Fibroblast of lung (primary cell): ENCODE results near the gene SSR2. TPM values are rescaled to one million over a fixed set of nuclear protein-coding genes. Genes with fewer than 3 reads are reported as not detected.

ENCODE experiments used
- DNase-seq, 2 donors: peaks; one replicate each; pipeline versions ENCODE4 v3.0.0 to v3.0.0-alpha.2; 2010; ENCODE audit warnings: low read depth in 2 of 2
- H2AFZ ChIP-seq: 2 replicates; pipeline ENCODE4 v1.5.1; 2012; ENCODE audit warnings: low read length, control low read depth, inconsistent platforms
- H3K27ac ChIP-seq: 2 replicates; pipeline ENCODE4 v1.5.1; 2011; ENCODE audit warnings: low read length, control low read depth; ENCODE audit not compliant: insufficient read depth
- H3K27me3 ChIP-seq: 2 replicates; pipeline ENCODE4 v1.5.1; 2011; ENCODE audit warnings: mild to moderate bottlenecking, low read length; ENCODE audit not compliant: control insufficient read depth, insufficient read depth
- H3K36me3 ChIP-seq: 2 replicates; pipeline ENCODE4 v1.5.1; 2011; ENCODE audit warnings: low read length; ENCODE audit not compliant: control insufficient read depth, insufficient read depth
- H3K4me1 ChIP-seq: 2 replicates; pipeline ENCODE4 v1.5.1; 2011; ENCODE audit warnings: low read length; ENCODE audit not compliant: control insufficient read depth, insufficient read depth; ENCODE audit errors: extremely low read depth
- H3K4me2 ChIP-seq: 2 replicates; pipeline ENCODE4 v1.5.1; 2011; ENCODE audit warnings: low read length, control low read depth; ENCODE audit not compliant: insufficient read depth; ENCODE audit errors: extremely low read depth
- H3K4me3 ChIP-seq, 4 experiments: fragments of 200-600 bp in 1 of 4; sonication (generic) in 1 of 4; replicated peaks in 1 of 4; 2 replicates each; pipeline ENCODE4 v1.5.1; 2011 to 2016; ENCODE audit warnings: low read length in 4 of 4, low read depth in 3 of 4, mild to moderate bottlenecking in 3 of 4, control low read depth in 2 of 4, inconsistent platforms in 1 of 4, mixed read lengths in 1 of 4; ENCODE audit not compliant: insufficient read depth in 1 of 4; ENCODE audit errors: control extremely low read depth in 1 of 4
- H3K79me2 ChIP-seq: 2 replicates; pipeline ENCODE4 v1.5.1; 2012; ENCODE audit warnings: mild to moderate bottlenecking, low read length, inconsistent platforms; ENCODE audit not compliant: control insufficient read depth, insufficient read depth
- H3K9ac ChIP-seq: 2 replicates; pipeline ENCODE4 v1.5.1; 2011; ENCODE audit warnings: mild to moderate bottlenecking, low read length, control low read depth; ENCODE audit not compliant: insufficient read depth
- H3K9me3 ChIP-seq: 2 replicates; pipeline ENCODE4 v1.5.1; 2012; ENCODE audit warnings: low read depth, low read length; ENCODE audit not compliant: control insufficient read depth, insufficient read depth
- H4K20me1 ChIP-seq: 2 replicates; pipeline ENCODE4 v1.5.1; 2011; ENCODE audit warnings: low read length; ENCODE audit not compliant: control insufficient read depth, insufficient read depth; ENCODE audit errors: extremely low read depth
- EZH2 ChIP-seq: IDR thresholded peaks from 2 replicates; pipeline ENCODE4 v1.5.1; 2012; ENCODE audit warnings: low read length, control low read depth, mild to moderate bottlenecking; ENCODE audit errors: missing control alignments
- polyA plus RNA-seq, 2 donors: library from polyadenylated mRNA; depleted of rRNA in 1 of 2; stranded (reverse) in 1 of 2; unstranded in 1 of 2; fragments of >200 nt; gene quantifications; 2 replicates each; pipeline ENCODE4 v1.2.1, GENCODE V29; 2011 to 2012; ENCODE audit warnings: missing spikeins in 1 of 2
- total RNA-seq: library from RNA; depleted of rRNA; stranded (reverse); fragments of >200 nt; gene quantifications from 2 replicates; pipeline ENCODE4 v1.2.1, GENCODE V29; 2014
- TF ChIP-seq, protein P1 (sequence below), 2 donors: IDR thresholded peaks in 1 of 2; conservative IDR thresholded peaks in 1 of 2; 1 replicate in 1 of 2; 2 replicates in 1 of 2; pipeline ENCODE4 v1.5.1; 2011 to 2012; ENCODE audit warnings: low read length in 2 of 2, control low read depth in 1 of 2, inconsistent platforms in 1 of 2, low read depth in 1 of 2, mild to moderate bottlenecking in 1 of 2

The SSR2 gene
- total and polyA plus RNA-seq, 2 donors (not counting 1 experiment from before 2014, with no cell fraction given): 304 to 673 TPM

DNA sequence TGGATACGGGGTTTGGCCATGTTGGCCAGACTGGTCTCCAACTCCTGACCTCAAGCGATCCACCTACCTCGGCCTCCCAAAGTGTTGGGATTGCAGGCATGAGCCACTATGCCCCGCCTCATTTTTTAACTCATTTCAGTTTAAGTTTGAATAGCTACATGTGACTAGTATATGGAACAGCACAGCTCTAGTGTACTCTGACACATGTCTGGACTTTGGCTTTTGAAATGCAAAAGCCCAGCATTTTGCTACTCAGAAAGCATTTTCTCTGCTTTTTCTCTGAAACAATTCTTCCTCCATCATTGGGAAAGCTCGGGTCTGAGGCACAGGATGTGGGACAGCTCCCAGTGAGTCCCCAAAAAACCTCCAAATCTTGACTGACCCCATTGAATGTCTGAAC is 4.0 kb upstream of the SSR2 start:
- Histone ChIP-seq H3K4me1 (no peaks in the 10 kb centered on the region), H3K27me3 (no peaks in the 10 kb centered on the region), H3K79me2 (peaks cover 9% of the 10 kb centered on the region), H4K20me1 (no peaks in the 10 kb centered on the region), H2AFZ (no peak overlapping the region), H3K4me2 (no peak overlapping the region), H3K9ac (no peak overlapping the region), H3K4me3 (no peak overlapping the region), H3K9me3 (no peaks in the 10 kb centered on the region), H3K36me3 (no peaks in the 10 kb centered on the region), H3K27ac (no peak overlapping the region)
- no peak for DNase-seq
- no peak for TF ChIP-seq EZH2
- TF ChIP-seq, protein P1, sequence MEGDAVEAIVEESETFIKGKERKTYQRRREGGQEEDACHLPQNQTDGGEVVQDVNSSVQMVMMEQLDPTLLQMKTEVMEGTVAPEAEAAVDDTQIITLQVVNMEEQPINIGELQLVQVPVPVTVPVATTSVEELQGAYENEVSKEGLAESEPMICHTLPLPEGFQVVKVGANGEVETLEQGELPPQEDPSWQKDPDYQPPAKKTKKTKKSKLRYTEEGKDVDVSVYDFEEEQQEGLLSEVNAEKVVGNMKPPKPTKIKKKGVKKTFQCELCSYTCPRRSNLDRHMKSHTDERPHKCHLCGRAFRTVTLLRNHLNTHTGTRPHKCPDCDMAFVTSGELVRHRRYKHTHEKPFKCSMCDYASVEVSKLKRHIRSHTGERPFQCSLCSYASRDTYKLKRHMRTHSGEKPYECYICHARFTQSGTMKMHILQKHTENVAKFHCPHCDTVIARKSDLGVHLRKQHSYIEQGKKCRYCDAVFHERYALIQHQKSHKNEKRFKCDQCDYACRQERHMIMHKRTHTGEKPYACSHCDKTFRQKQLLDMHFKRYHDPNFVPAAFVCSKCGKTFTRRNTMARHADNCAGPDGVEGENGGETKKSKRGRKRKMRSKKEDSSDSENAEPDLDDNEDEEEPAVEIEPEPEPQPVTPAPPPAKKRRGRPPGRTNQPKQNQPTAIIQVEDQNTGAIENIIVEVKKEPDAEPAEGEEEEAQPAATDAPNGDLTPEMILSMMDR (conservative IDR thresholded peaks at IDR 0.05 in 1 of 2, IDR thresholded peaks at IDR 0.05 in 1 of 2; ENCODE audit: low read depth in 1 of 2, low read length in 2 of 2): no peak

DNA sequence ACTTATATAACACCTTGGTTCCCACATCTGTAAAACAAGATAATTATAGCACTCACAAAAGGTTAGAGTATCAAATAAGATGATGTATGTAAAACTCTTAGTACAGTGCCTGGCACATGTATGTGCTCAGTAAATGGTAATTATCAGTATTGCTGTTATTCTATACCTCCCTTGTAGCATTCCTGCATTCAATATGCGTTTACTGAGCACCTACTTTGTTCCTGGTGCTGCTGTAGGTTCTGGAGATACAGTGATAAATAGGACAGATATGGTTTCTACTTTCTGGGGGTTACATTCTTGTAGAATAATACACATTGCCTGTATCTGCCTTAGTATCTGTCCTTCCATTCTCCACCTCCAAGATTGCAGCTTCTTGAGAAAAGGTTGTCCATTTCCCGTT is 1.2 kb upstream of the SSR2 start:
- no peak overlapping the region for H3K27ac ChIP-seq
- peaks cover 3% of the 10 kb centered on the region for H3K36me3 ChIP-seq
- H2AFZ ChIP-seq: no peak overlapping the region
- DNase-seq: no peak
- H4K20me1 ChIP-seq: no peaks in the 10 kb centered on the region
- peaks cover 25% of the 10 kb centered on the region for H3K79me2 ChIP-seq
- no peak overlapping the region for H3K4me2 ChIP-seq
- no peak overlapping the region for H3K9ac ChIP-seq
- no peaks in the 10 kb centered on the region for H3K4me1 ChIP-seq
- no peaks in the 10 kb centered on the region for H3K9me3 ChIP-seq
- TF ChIP-seq EZH2: no peak
- TF ChIP-seq, protein P1 (conservative IDR thresholded peaks at IDR 0.05 in 1 of 2, IDR thresholded peaks at IDR 0.05 in 1 of 2; ENCODE audit: low read depth in 1 of 2, low read length in 2 of 2): no peak
- no peaks in the 10 kb centered on the region for H3K27me3 ChIP-seq
- no peak overlapping the region for H3K4me3 ChIP-seq

DNA sequence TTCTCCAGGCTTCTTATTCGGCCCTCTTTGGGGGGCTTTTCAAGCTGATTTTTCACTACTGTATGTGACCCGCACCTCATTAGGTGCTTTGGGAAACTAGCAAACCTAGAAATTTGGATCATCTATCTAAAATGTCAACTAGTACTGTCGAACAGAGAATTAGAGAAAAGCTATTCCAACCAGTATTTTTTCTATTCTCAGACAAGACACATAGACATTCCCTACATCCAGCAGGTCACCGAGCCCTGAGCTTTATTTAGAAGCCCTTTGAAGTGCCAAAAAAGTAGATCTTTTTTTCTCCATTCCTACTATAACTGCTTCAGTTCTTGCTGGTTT is 310 bp upstream of the SSR2 start:
- Histone ChIP-seq H3K27me3 (no peaks in the 10 kb centered on the region), H3K4me1 (no peaks in the 10 kb centered on the region), H4K20me1 (no peaks in the 10 kb centered on the region), H2AFZ (peak overlapping the region; percentile 29), H3K79me2 (peaks cover 28% of the 10 kb centered on the region), H3K9ac (no peak overlapping the region), H3K9me3 (no peaks in the 10 kb centered on the region), H3K36me3 (peaks cover 7% of the 10 kb centered on the region), H3K4me3 (peak overlapping the region; percentile 69 to 86 (median 84)), H3K27ac (no peak overlapping the region), H3K4me2 (peak overlapping the region; percentile 49)
- TF ChIP-seq EZH2: no peak
- TF ChIP-seq, protein P1 (conservative IDR thresholded peaks at IDR 0.05 in 1 of 2, IDR thresholded peaks at IDR 0.05 in 1 of 2; ENCODE audit: low read depth in 1 of 2, low read length in 2 of 2): no peak
- no peak for DNase-seq
